Subcutaneous abdominal adipose tissue (tissue), 5 donors: ENCODE measurements around the gene PSD4.

ENCODE experiments used
- H3K27ac ChIP-seq: one replicate; pipeline ENCODE4 v1.7.0; 2013; ENCODE audit warnings: low read depth, mild to moderate bottlenecking, inconsistent platforms, low read length, moderate library complexity
- H3K27me3 ChIP-seq, 5 donors: one replicate each; pipeline ENCODE4 v1.7.0; 2013; ENCODE audit warnings: low read length in 5 of 5, inconsistent platforms in 1 of 5; ENCODE audit not compliant: control insufficient read depth in 5 of 5, insufficient read depth in 4 of 5
- H3K36me3 ChIP-seq, 5 donors: one replicate each; pipeline ENCODE4 v1.7.0; 2013; ENCODE audit warnings: low read length in 5 of 5; ENCODE audit not compliant: control insufficient read depth in 5 of 5, insufficient read depth in 5 of 5
- H3K4me1 ChIP-seq, 5 donors: one replicate each; pipeline ENCODE4 v1.7.0; 2013; ENCODE audit warnings: low read length in 5 of 5, mild to moderate bottlenecking in 3 of 5, moderate library complexity in 1 of 5; ENCODE audit not compliant: control insufficient read depth in 5 of 5, insufficient read depth in 5 of 5
- H3K4me3 ChIP-seq, 5 donors: one replicate each; pipeline ENCODE4 v1.7.0; 2013; ENCODE audit warnings: low read length in 5 of 5, low read depth in 1 of 5
- H3K9ac ChIP-seq, 5 donors: one replicate each; pipeline ENCODE4 v1.7.0; 2013; ENCODE audit warnings: low read length in 5 of 5, mild to moderate bottlenecking in 4 of 5, moderate library complexity in 3 of 5
- H3K9me3 ChIP-seq, 5 donors: one replicate each; pipeline ENCODE4 v1.7.0; 2013; ENCODE audit warnings: low read length in 5 of 5; ENCODE audit not compliant: control insufficient read depth in 5 of 5
- donor health status: healthy.
- donor health status: healthy.
- donor health status: healthy.
- donor health status: healthy.
- donor health status: healthy.

PSD4 gene

GRCh38 chr2:113173542-113174375 is at the start of gene PSD4:
Gene PSD4 (plus strand): TSS chr2:113173971. CDS start chr2:113182457, 8,486 bp downstream.
- H3K9me3 ChIP-seq, result no peaks in the 10 kb centered on the region
- no peaks in the 10 kb centered on the region for H3K36me3 ChIP-seq
- peak within 1 kb of the TSS in 3 of 5 donors; percentile 14 to 53 (median 16) for H3K9ac ChIP-seq
- peaks cover 0 to 5% (median 0%) of the 10 kb centered on the region in 5 donors for H3K4me1 ChIP-seq
- H3K27me3 ChIP-seq, result no peaks in the 10 kb centered on the region
- no peak within 1 kb of the TSS for H3K27ac ChIP-seq
- H3K4me3 ChIP-seq, result peak within 1 kb of the TSS; percentile 26 to 60 (median 30)

- Histone ChIP-seq H3K4me3 (no peak overlapping the region), H3K9ac (no peak overlapping the region), H3K36me3 (no peaks in the 10 kb centered on the region), H3K9me3 (no peaks in the 10 kb centered on the region), H3K27me3 (no peaks in the 10 kb centered on the region), H3K4me1 (peaks cover 0 to 14% (median 0%) of the 10 kb centered on the region in 5 donors), H3K27ac (no peak overlapping the region)
These were observed 49.4 kb upstream of the PSD4 start for GRCh38 chr2:113124181-113124961.

- H3K4me3 ChIP-seq, result no peak overlapping the region
- H3K36me3 ChIP-seq, result no peaks in the 10 kb centered on the region
- H3K9ac ChIP-seq, result no peak overlapping the region
- no peak overlapping the region for H3K27ac ChIP-seq
- H3K27me3 ChIP-seq, result no peaks in the 10 kb centered on the region
- H3K4me1 ChIP-seq, result peaks cover 0 to 14% (median 0%) of the 10 kb centered on the region in 5 donors
- H3K9me3 ChIP-seq, result no peaks in the 10 kb centered on the region
These were observed 48.6 kb upstream of the PSD4 start for GRCh38 chr2:113124984-113125855.

- H3K4me3 ChIP-seq, result peak within 1 kb of the TSS in 3 of 5 donors; percentile 4 to 31 (median 20)
- no peaks in the 10 kb centered on the region for H3K36me3 ChIP-seq
- H3K9ac ChIP-seq, result peak within 1 kb of the TSS in 1 of 5 donors; percentile 26
- no peaks in the 10 kb centered on the region for H3K9me3 ChIP-seq
- H3K4me1 ChIP-seq, result peaks cover 0 to 14% (median 0%) of the 10 kb centered on the region in 5 donors
- H3K27me3 ChIP-seq, result no peaks in the 10 kb centered on the region
- H3K27ac ChIP-seq, result no peak within 1 kb of the TSS
These were observed 46.7 kb upstream of the PSD4 start, which contains the start of gene IL1RN for GRCh38 chr2:113126845-113127645. Gene IL1RN (plus strand): TSS chr2:113127598. CDS start chr2:113127625, 27 bp downstream.

- peaks cover 0 to 14% (median 0%) of the 10 kb centered on the region in 5 donors for H3K4me1 ChIP-seq
- H3K27me3 ChIP-seq, result no peaks in the 10 kb centered on the region
- H3K27ac ChIP-seq, result no peak overlapping the region
- H3K4me3 ChIP-seq, result peak overlapping the region in 3 of 5 donors; percentile 4 to 31 (median 20)
- H3K9me3 ChIP-seq, result no peaks in the 10 kb centered on the region
- peak overlapping the region in 1 of 5 donors; percentile 26 for H3K9ac ChIP-seq
- peaks cover 0 to 3% (median 0%) of the 10 kb centered on the region in 5 donors for H3K36me3 ChIP-seq
These were observed 45.9 kb upstream of the PSD4 start for GRCh38 chr2:113127646-113128570.

- Histone ChIP-seq H3K4me3 (no peak overlapping the region), H3K4me1 (peaks cover 0 to 5% (median 0%) of the 10 kb centered on the region in 5 donors), H3K36me3 (peaks cover 0 to 5% (median 0%) of the 10 kb centered on the region in 5 donors), H3K27me3 (no peaks in the 10 kb centered on the region), H3K9ac (no peak overlapping the region), H3K27ac (no peak overlapping the region), H3K9me3 (no peaks in the 10 kb centered on the region)
These were observed 44.2 kb upstream of the PSD4 start for GRCh38 chr2:113129519-113130078.

- H3K36me3 ChIP-seq, result peaks cover 0 to 5% (median 0%) of the 10 kb centered on the region in 5 donors
- no peak overlapping the region for H3K9ac ChIP-seq
- H3K4me3 ChIP-seq, result no peak overlapping the region
- no peak overlapping the region for H3K27ac ChIP-seq
- H3K27me3 ChIP-seq, result no peaks in the 10 kb centered on the region
- peaks cover 0 to 2% (median 0%) of the 10 kb centered on the region in 5 donors for H3K4me1 ChIP-seq
- H3K9me3 ChIP-seq, result no peaks in the 10 kb centered on the region
These were observed 42.2 kb upstream of the PSD4 start for GRCh38 chr2:113131352-113132185.
